ENCODE data around the gene BCAS3.

BCAS3 gene

DNA sequence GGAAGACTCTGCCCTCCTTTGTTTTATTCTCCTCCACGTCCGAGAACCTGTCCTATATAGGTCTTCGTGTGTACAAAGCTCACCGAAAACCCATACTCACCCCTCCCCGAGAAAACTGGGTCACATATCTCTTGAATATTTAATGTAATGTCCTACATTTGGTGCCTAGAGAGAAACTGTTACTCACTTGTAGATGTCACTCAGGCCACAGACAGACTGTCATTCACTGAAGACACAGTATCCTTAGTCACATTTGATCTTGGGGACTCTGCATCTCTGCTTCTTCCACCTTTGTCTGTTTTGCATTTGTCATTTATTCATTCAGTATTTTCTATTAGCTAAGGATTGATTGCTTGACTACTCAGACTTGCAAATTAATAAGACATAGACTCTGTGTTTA, 590.2 kb downstream of the BCAS3 start:
- Histone ChIP-seq H2AFZ (ENCODE audit: low read depth, low read length) (no peak overlapping the region), H3K4ac (ENCODE audit: low read depth in 1 of 2, low read length in 2 of 2) (no peak overlapping the region), H3K14ac (ENCODE audit: low read length in 2 of 2) (no peak overlapping the region), H3K79me1 (replicated peaks; ENCODE audit: low read length, poor library complexity, severe bottlenecking) (no peaks in the 10 kb centered on the region), H2BK15ac (ENCODE audit: low read depth, poor library complexity, severe bottlenecking) (no peak overlapping the region), H3K4me1 (ENCODE audit: control insufficient read depth, insufficient read depth, low read depth, low read length) (no peaks in the 10 kb centered on the region), H4K91ac (ENCODE audit: low read length) (no peak overlapping the region), H3K9me3 (ENCODE audit: control insufficient read depth, low read length) (no peaks in the 10 kb centered on the region), H3K27me3 (ENCODE audit: control insufficient read depth in 1 of 2, insufficient read depth in 1 of 2, low read length in 2 of 2) (no peaks in the 10 kb centered on the region), H4K8ac (ENCODE audit: low read length) (no peak overlapping the region), H3K4me2 (ENCODE audit: low read length, poor library complexity, severe bottlenecking) (no peak overlapping the region), H2BK5ac (ENCODE audit: low read depth, low read length, poor library complexity, severe bottlenecking) (no peak overlapping the region), H2BK12ac (ENCODE audit: low read length in 2 of 2) (no peak overlapping the region), H3K4me3 (ENCODE audit: insufficient read depth in 1 of 2, low read depth in 1 of 2, low read length in 2 of 2) (no peak overlapping the region), H2AK5ac (ENCODE audit: low read length, severe bottlenecking) (no peak overlapping the region), H3K23ac (ENCODE audit: low read length in 2 of 2) (no peak overlapping the region), H3K18ac (ENCODE audit: low read depth in 1 of 2, low read length in 2 of 2) (no peak overlapping the region), H2BK120ac (ENCODE audit: low read depth, low read length) (no peak overlapping the region), H3K27ac (ENCODE audit: low read length, poor library complexity, severe bottlenecking) (no peak overlapping the region), H3K9ac (ENCODE audit: low read length) (no peak overlapping the region), H3K36me3 (ENCODE audit: control insufficient read depth in 1 of 2, insufficient read depth in 2 of 2, low read depth in 1 of 2, low read length in 2 of 2) (no peaks in the 10 kb centered on the region)
- WGBS, result 100% methylated on average over 2 of the region's 5 CpGs
- DNase-seq, result no peak

DNA sequence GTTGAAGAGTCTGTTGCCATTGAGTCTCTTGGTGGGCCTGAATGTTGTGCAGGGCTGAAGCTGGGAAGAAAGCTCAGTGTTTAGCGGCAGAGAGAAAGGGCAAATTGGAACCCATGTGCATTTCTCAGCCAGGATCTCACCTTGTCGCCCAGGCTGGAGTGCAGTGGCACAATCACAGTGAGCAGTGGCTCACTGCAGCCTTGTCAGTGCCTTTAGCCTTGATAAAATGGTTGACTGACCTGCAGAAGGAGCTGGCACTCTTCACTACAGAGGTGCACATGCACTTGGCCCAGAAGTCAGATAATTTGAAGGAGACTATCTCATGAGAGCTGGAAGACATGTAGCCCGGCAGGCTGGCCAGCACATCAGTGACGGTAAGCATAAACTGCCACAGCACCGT, 597.7 kb downstream of the BCAS3 start:
- Histone ChIP-seq H3K36me3 (ENCODE audit: control insufficient read depth in 1 of 2, insufficient read depth in 2 of 2, low read depth in 1 of 2, low read length in 2 of 2) (no peaks in the 10 kb centered on the region), H3K27ac (ENCODE audit: low read length, poor library complexity, severe bottlenecking) (no peak overlapping the region), H2BK12ac (ENCODE audit: low read length in 2 of 2) (peak overlapping the region in 1 of 2 experiments; percentile 63), H4K8ac (ENCODE audit: low read length) (no peak overlapping the region), H2AK5ac (ENCODE audit: low read length, severe bottlenecking) (no peak overlapping the region), H3K4ac (ENCODE audit: low read depth in 1 of 2, low read length in 2 of 2) (no peak overlapping the region), H3K23ac (ENCODE audit: low read length in 2 of 2) (peak overlapping the region in 1 of 2 experiments; percentile 40), H2BK120ac (ENCODE audit: low read depth, low read length) (no peak overlapping the region), H3K14ac (ENCODE audit: low read length in 2 of 2) (no peak overlapping the region), H3K18ac (ENCODE audit: low read depth in 1 of 2, low read length in 2 of 2) (peak overlapping the region in 1 of 2 experiments; percentile 66), H3K79me1 (replicated peaks; ENCODE audit: low read length, poor library complexity, severe bottlenecking) (no peaks in the 10 kb centered on the region), H2AFZ (ENCODE audit: low read depth, low read length) (no peak overlapping the region), H3K4me3 (ENCODE audit: insufficient read depth in 1 of 2, low read depth in 1 of 2, low read length in 2 of 2) (no peak overlapping the region), H3K9ac (ENCODE audit: low read length) (no peak overlapping the region), H2BK15ac (ENCODE audit: low read depth, poor library complexity, severe bottlenecking) (peak overlapping the region; percentile 44), H3K4me1 (ENCODE audit: control insufficient read depth, insufficient read depth, low read depth, low read length) (no peaks in the 10 kb centered on the region), H3K27me3 (ENCODE audit: control insufficient read depth in 1 of 2, insufficient read depth in 1 of 2, low read length in 2 of 2) (no peaks in the 10 kb centered on the region), H3K9me3 (ENCODE audit: control insufficient read depth, low read length) (no peaks in the 10 kb centered on the region), H4K91ac (ENCODE audit: low read length) (no peak overlapping the region), H3K4me2 (ENCODE audit: low read length, poor library complexity, severe bottlenecking) (no peak overlapping the region), H2BK5ac (ENCODE audit: low read depth, low read length, poor library complexity, severe bottlenecking) (no peak overlapping the region)
- no peak for DNase-seq
- 94% methylated on average over 5 of the region's 5 CpGs for WGBS

DNA sequence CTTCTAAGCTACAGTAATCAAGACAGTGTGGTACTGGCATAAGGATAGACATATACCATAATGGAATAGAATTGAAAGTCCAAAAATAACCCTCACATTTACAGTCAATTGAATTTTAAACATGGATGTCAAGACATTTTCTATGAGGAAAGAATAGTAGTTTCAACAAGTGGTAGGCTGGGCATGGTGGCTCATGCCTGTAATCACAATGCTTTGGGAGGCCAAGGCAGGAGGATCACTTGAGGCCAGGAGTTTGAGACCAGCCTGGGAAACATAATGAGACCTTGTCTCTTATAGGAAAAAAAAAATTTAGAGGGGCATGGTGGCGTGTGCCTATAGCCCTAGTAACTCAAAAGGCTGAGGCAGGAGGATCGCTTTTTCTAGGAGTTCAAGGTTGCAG, 599.2 kb downstream of the BCAS3 start:
- Histone ChIP-seq H2AFZ (ENCODE audit: low read depth, low read length) (no peak overlapping the region), H3K9ac (ENCODE audit: low read length) (no peak overlapping the region), H4K8ac (ENCODE audit: low read length) (no peak overlapping the region), H2AK5ac (ENCODE audit: low read length, severe bottlenecking) (no peak overlapping the region), H3K4ac (ENCODE audit: low read depth in 1 of 2, low read length in 2 of 2) (no peak overlapping the region), H3K18ac (ENCODE audit: low read depth in 1 of 2, low read length in 2 of 2) (no peak overlapping the region), H3K27me3 (ENCODE audit: control insufficient read depth in 1 of 2, insufficient read depth in 1 of 2, low read length in 2 of 2) (no peaks in the 10 kb centered on the region), H2BK5ac (ENCODE audit: low read depth, low read length, poor library complexity, severe bottlenecking) (no peak overlapping the region), H3K14ac (ENCODE audit: low read length in 2 of 2) (no peak overlapping the region), H2BK12ac (ENCODE audit: low read length in 2 of 2) (no peak overlapping the region), H3K4me3 (ENCODE audit: insufficient read depth in 1 of 2, low read depth in 1 of 2, low read length in 2 of 2) (no peak overlapping the region), H3K79me1 (replicated peaks; ENCODE audit: low read length, poor library complexity, severe bottlenecking) (no peaks in the 10 kb centered on the region), H4K91ac (ENCODE audit: low read length) (no peak overlapping the region), H2BK120ac (ENCODE audit: low read depth, low read length) (no peak overlapping the region), H3K9me3 (ENCODE audit: control insufficient read depth, low read length) (no peaks in the 10 kb centered on the region), H3K4me1 (ENCODE audit: control insufficient read depth, insufficient read depth, low read depth, low read length) (no peaks in the 10 kb centered on the region), H2BK15ac (ENCODE audit: low read depth, poor library complexity, severe bottlenecking) (no peak overlapping the region), H3K4me2 (ENCODE audit: low read length, poor library complexity, severe bottlenecking) (no peak overlapping the region), H3K27ac (ENCODE audit: low read length, poor library complexity, severe bottlenecking) (no peak overlapping the region), H3K23ac (ENCODE audit: low read length in 2 of 2) (no peak overlapping the region), H3K36me3 (ENCODE audit: control insufficient read depth in 1 of 2, insufficient read depth in 2 of 2, low read depth in 1 of 2, low read length in 2 of 2) (no peaks in the 10 kb centered on the region)
- no peak for DNase-seq
- WGBS, result 100% methylated on average over 2 of the region's 2 CpGs

DNA sequence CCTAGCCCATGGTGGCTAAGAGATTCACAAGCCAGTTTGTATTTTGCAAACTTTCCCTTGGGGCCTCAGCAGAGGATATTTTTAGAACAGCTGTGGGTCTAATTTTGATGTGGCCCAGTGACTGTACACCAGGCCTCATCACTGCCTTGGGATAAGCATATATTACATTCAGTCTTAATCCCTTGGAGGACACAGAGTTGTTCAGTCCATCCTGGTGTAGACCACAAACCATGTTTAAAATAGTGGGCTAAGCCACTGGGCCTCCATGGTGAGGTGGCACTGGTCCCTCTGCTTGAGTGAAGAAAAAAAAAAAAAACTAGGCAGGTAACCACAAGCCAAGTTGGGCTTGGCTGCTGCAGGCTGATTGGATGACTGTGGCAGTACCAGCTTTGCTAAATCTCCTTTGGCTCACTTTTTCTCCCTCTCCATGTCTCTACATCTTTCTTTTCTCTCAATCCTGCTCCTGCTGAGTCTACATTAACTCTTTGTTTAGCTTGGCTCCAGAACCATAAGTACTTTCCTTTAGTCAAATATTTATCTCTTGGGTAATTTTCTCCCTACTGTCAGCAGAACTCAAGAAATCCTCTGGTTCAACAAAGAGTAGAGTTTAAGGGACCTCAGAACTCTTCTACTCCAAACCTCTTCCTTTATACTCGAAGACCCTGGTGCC, 602.0 kb downstream of the BCAS3 start:
- no peak overlapping the region for H2AK5ac ChIP-seq (ENCODE audit: low read length, severe bottlenecking)
- no peak overlapping the region for H3K27ac ChIP-seq (ENCODE audit: low read length, poor library complexity, severe bottlenecking)
- H2BK5ac ChIP-seq (ENCODE audit: low read depth, low read length, poor library complexity, severe bottlenecking), result no peak overlapping the region
- peaks cover under 1% of the 10 kb centered on the region for H3K4me1 ChIP-seq (ENCODE audit: control insufficient read depth, insufficient read depth, low read depth, low read length)
- no peaks in the 10 kb centered on the region for H3K9me3 ChIP-seq (ENCODE audit: control insufficient read depth, low read length)
- no peak overlapping the region for H3K4me2 ChIP-seq (ENCODE audit: low read length, poor library complexity, severe bottlenecking)
- H4K91ac ChIP-seq (ENCODE audit: low read length), result no peak overlapping the region
- no peak overlapping the region for H3K9ac ChIP-seq (ENCODE audit: low read length)
- peak overlapping the region in 1 of 2 experiments; percentile 40 for H3K4ac ChIP-seq (ENCODE audit: low read depth in 1 of 2, low read length in 2 of 2)
- H2BK15ac ChIP-seq (ENCODE audit: low read depth, poor library complexity, severe bottlenecking), result no peak overlapping the region
- H3K14ac ChIP-seq (ENCODE audit: low read length in 2 of 2), result no peak overlapping the region
- no peaks in the 10 kb centered on the region for H3K36me3 ChIP-seq (ENCODE audit: control insufficient read depth in 1 of 2, insufficient read depth in 2 of 2, low read depth in 1 of 2, low read length in 2 of 2)
- no peaks in the 10 kb centered on the region for H3K79me1 ChIP-seq (replicated peaks; ENCODE audit: low read length, poor library complexity, severe bottlenecking)
- H4K8ac ChIP-seq (ENCODE audit: low read length), result peak overlapping the region; percentile 7
- H2BK120ac ChIP-seq (ENCODE audit: low read depth, low read length), result no peak overlapping the region
- no peak overlapping the region for H3K4me3 ChIP-seq (ENCODE audit: insufficient read depth in 1 of 2, low read depth in 1 of 2, low read length in 2 of 2)
- peak overlapping the region in 1 of 2 experiments; percentile 71 for H2BK12ac ChIP-seq (ENCODE audit: low read length in 2 of 2)
- no peak overlapping the region for H2AFZ ChIP-seq (ENCODE audit: low read depth, low read length)
- H3K27me3 ChIP-seq (ENCODE audit: control insufficient read depth in 1 of 2, insufficient read depth in 1 of 2, low read length in 2 of 2), result no peaks in the 10 kb centered on the region
- WGBS, result 100% methylated on average over 1 of the region's 1 CpG
- no peak overlapping the region for H3K23ac ChIP-seq (ENCODE audit: low read length in 2 of 2)
- peak overlapping the region in 1 of 2 experiments; percentile 3 for H3K18ac ChIP-seq (ENCODE audit: low read depth in 1 of 2, low read length in 2 of 2)
- peak; percentile 77 for DNase-seq

All from mesenchymal stem cell (in vitro differentiated cells and primary cell).